Caki2 (cell line): ENCODE measurements around the gene BMERB1. TPM values are rescaled to one million over a fixed set of nuclear protein-coding genes. Genes with fewer than 3 reads are reported as not detected.
"Not testable (repeated sequence)": the region's sequence is repeated elsewhere in the genome, so short reads cannot be mapped to it uniquely, and the experiment has no call there.

Source experiments
- DNase-seq: peaks from one replicate; pipeline ENCODE4 v3.0.0-alpha.2; 2015; ENCODE audit warnings: low read depth
- in situ Hi-C: cut with HindIII; loops from 2 replicates; pipeline ENCODE4 v1.10.0; 2016; ENCODE audit warnings: low sequenced_read_pairs, low pct_unique_long_range_greater_than_20kb, mixed read lengths
- total RNA-seq: library from RNA; depleted of rRNA; stranded (reverse); fragments of >200 nt; shearing (Covaris generic); gene quantifications from 2 replicates; pipeline ENCODE4 v1.2.3, GENCODE V29; 2014; ENCODE audit warnings: low replicate concordance; rRNA removed

Gene BMERB1
- 39.7 and 68.5 TPM in 2 replicates for total RNA-seq

GRCh38 chr16:15434425-15435215 lies at the start of gene BMERB1:
Gene BMERB1, plus strand, starts transcription at chr16:15434588. Its CDS starts 66 bp downstream, at chr16:15434654.
- in situ Hi-C loops: no loop called here
- DNase-seq: peak; percentile 70

- in situ Hi-C loops, DNase-seq: not testable (repeated sequence)
These were observed 46.3 kb upstream of the BMERB1 start for GRCh38 chr16:15388060-15388459.

GRCh38 chr16:15389916-15390315 lies 44.5 kb upstream of the BMERB1 start:
- in situ Hi-C loops, DNase-seq: not testable (repeated sequence)

GRCh38 chr16:15393025-15393424 lies 41.4 kb upstream of the BMERB1 start:
- DNase-seq, in situ Hi-C loops: not testable (repeated sequence)

- DNase-seq, in situ Hi-C loops: not testable (repeated sequence)
These were observed 38.5 kb upstream of the BMERB1 start, which contains the start of gene MPV17L for GRCh38 chr16:15395631-15396508. Gene MPV17L, plus strand, starts transcription at chr16:15395754. Its CDS starts 144 bp downstream, at chr16:15395898.

GRCh38 chr16:15396509-15396829 lies 37.9 kb upstream of the BMERB1 start:
- in situ Hi-C loops: not testable (repeated sequence)

GRCh38 chr16:15396948-15397594 lies 37.3 kb upstream of the BMERB1 start:
- no peak for DNase-seq
- in situ Hi-C loops: no loop called here

More at GRCh38 chr16:15396509-15396829, 37.9 kb upstream of the BMERB1 start:
- DNase-seq: not testable (repeated sequence)

GRCh38 chr16:15398618-15399316 lies 35.6 kb upstream of the BMERB1 start:
- no peak for DNase-seq

GRCh38 chr16:15399317-15399716 lies 35.1 kb upstream of the BMERB1 start:
- in situ Hi-C loops: no loop called here
- no peak for DNase-seq

More at GRCh38 chr16:15398618-15399316, 35.6 kb upstream of the BMERB1 start:
- in situ Hi-C loops: no loop called here

- in situ Hi-C loops: loop anchor here (25.0 kb wide), 1 partner anchor 112 kb away; no protein-coding TSS in a partner anchor
- not testable (repeated sequence) for DNase-seq
These were observed 34.1 kb upstream of the BMERB1 start for GRCh38 chr16:15400314-15400713.

- no peak for DNase-seq
- in situ Hi-C loops: loop anchor here (25.0 kb wide), 1 partner anchor 110 kb away; no protein-coding TSS in a partner anchor
These were observed 32.4 kb upstream of the BMERB1 start for GRCh38 chr16:15401972-15402371.

- DNase-seq: peak; percentile 38
- in situ Hi-C loops: loop anchor here (25.0 kb wide), 1 partner anchor 109 kb away; no protein-coding TSS in a partner anchor
These were observed 30.9 kb upstream of the BMERB1 start for GRCh38 chr16:15403392-15403995.

GRCh38 chr16:15404091-15404490 lies 30.3 kb upstream of the BMERB1 start:
- in situ Hi-C loops: loop anchor here (25.0 kb wide), 1 partner anchor 108 kb away; no protein-coding TSS in a partner anchor
- DNase-seq: not testable (repeated sequence)

GRCh38 chr16:15404792-15405191 lies 29.6 kb upstream of the BMERB1 start:
- DNase-seq: no peak
- in situ Hi-C loops: loop anchor here (25.0 kb wide), 1 partner anchor 108 kb away; no protein-coding TSS in a partner anchor

- peak; percentile 47 for DNase-seq
These were observed 26.6 kb upstream of the BMERB1 start for GRCh38 chr16:15407756-15408155.

GRCh38 chr16:15409476-15409875 lies 24.9 kb upstream of the BMERB1 start:
- in situ Hi-C loops: loop anchor here (25.0 kb wide), 1 partner anchor 103 kb away; no protein-coding TSS in a partner anchor
- DNase-seq: not testable (repeated sequence)

More at GRCh38 chr16:15407756-15408155, 26.6 kb upstream of the BMERB1 start:
- in situ Hi-C loops: loop anchor here (25.0 kb wide), 1 partner anchor 105 kb away; no protein-coding TSS in a partner anchor

GRCh38 chr16:15415511-15415985 lies 18.8 kb upstream of the BMERB1 start:
- in situ Hi-C loops: loop anchor here (25.0 kb wide), 1 partner anchor 97 kb away; no protein-coding TSS in a partner anchor
- DNase-seq: peak; percentile 16
